Tibial nerve (tissue), 4 donors: ENCODE data around the gene C6orf52. TPM values are rescaled to one million over a fixed set of nuclear protein-coding genes. Genes with fewer than 3 reads are reported as not detected.
"Not testable (repeated sequence)": the region's sequence is repeated elsewhere in the genome, so short reads cannot be mapped to it uniquely, and the experiment has no call there.

Source experiments
- DNase-seq, 2 donors: peaks; one replicate each; pipeline ENCODE4 v3.0.0-alpha.2; 2019; ENCODE audit warnings: low spot score in 2 of 2
- H3K27ac ChIP-seq, 4 donors: fragments of 200-600 bp; sonication (generic) in 3 of 4; one replicate each; pipeline ENCODE4 v1.5.1; 2017 to 2019; ENCODE audit warnings: mild to moderate bottlenecking in 1 of 4
- H3K27me3 ChIP-seq, 2 donors: fragments of 200-600 bp; sonication (generic) in 1 of 2; one replicate each; pipeline versions ENCODE4 v1.5.1 to v1.6.0; 2017 to 2019
- H3K36me3 ChIP-seq, 3 donors: fragments of 200-600 bp; sonication (generic); one replicate each; pipeline ENCODE4 v1.5.1; 2018 to 2019
- H3K4me1 ChIP-seq, 4 donors: fragments of 200-600 bp; sonication (generic) in 3 of 4; one replicate each; pipeline ENCODE4 v1.5.1; 2017 to 2019
- H3K4me3 ChIP-seq, 4 donors: fragments of 200-600 bp; sonication (generic) in 3 of 4; one replicate each; pipeline ENCODE4 v1.5.1; 2017 to 2019; ENCODE audit warnings: mild to moderate bottlenecking in 1 of 4, moderate library complexity in 1 of 4
- H3K9me3 ChIP-seq, 4 donors: fragments of 200-600 bp; sonication (generic) in 3 of 4; one replicate each; pipeline ENCODE4 v1.5.1; 2017 to 2019
- CTCF ChIP-seq, 5 experiments: fragments of 200-600 bp in 3 of 5; fragments of 450-650 bp in 2 of 5; sonication (generic) in 3 of 5; IDR thresholded peaks; one replicate each; pipeline ENCODE4 v1.5.1; 2016 to 2019; ENCODE audit warnings: antibody characterized with exemption in 5 of 5, mild to moderate bottlenecking in 3 of 5, moderate library complexity in 2 of 5
- EP300 ChIP-seq, 2 donors: sonication (generic); formaldehyde crosslinking; IDR thresholded peaks; one replicate each; pipeline ENCODE4 v1.6.1; 2017; ENCODE audit warnings: antibody characterized with exemption in 2 of 2, mild to moderate bottlenecking in 1 of 2
- POLR2A ChIP-seq, 2 donors: fragments of 450-650 bp; IDR thresholded peaks; one replicate each; pipeline ENCODE4 v1.6.1; 2017; ENCODE audit warnings: antibody characterized with exemption in 2 of 2, mild to moderate bottlenecking in 2 of 2, moderate library complexity in 2 of 2
- WGBS, 2 donors: methylation state at CpG; one replicate each; pipeline ENCODE4 v1.1.5; 2018; 5-methylcytosine and 5-hydroxymethylcytosine counted together
- total RNA-seq, 4 donors: library from RNA; depleted of rRNA; stranded (reverse); fragments of >200 nt; gene quantifications; one replicate each; pipeline ENCODE4 v1.1.0, GENCODE V29; 2016

The C6orf52 gene
- total RNA-seq, 4 donors from 2014 or later, result not detected

GRCh38 chr6:10676403-10676802 lies 18.0 kb downstream of the C6orf52 start:
- 92% methylated on average over 7 of the region's 7 CpGs for WGBS, 2 donors
- H3K27me3 ChIP-seq, result no peaks in the 10 kb centered on the region
- H3K27ac ChIP-seq, result no peak overlapping the region
- H3K36me3 ChIP-seq, result no peaks in the 10 kb centered on the region
- no peaks in the 10 kb centered on the region for H3K9me3 ChIP-seq
- TF ChIP-seq CTCF (IDR thresholded peaks at IDR 0.05), result no peak
- TF ChIP-seq EP300 (IDR thresholded peaks at IDR 0.05), result no peak
- no peak for TF ChIP-seq POLR2A (IDR thresholded peaks at IDR 0.05)
- H3K4me3 ChIP-seq, result no peak overlapping the region
- no peak for DNase-seq
- no peaks in the 10 kb centered on the region for H3K4me1 ChIP-seq

- Histone ChIP-seq H3K27me3 (no peaks in the 10 kb centered on the region), H3K4me3 (no peak overlapping the region), H3K4me1 (no peaks in the 10 kb centered on the region), H3K27ac (no peak overlapping the region), H3K36me3 (no peaks in the 10 kb centered on the region), H3K9me3 (peaks cover 0 to 10% (median 0%) of the 10 kb centered on the region in 4 donors)
- DNase-seq, result no peak
- 74 to 87% methylated on average over 4 to 5 of the region's 6 CpGs for WGBS, 2 donors
- no peak for TF ChIP-seq CTCF (IDR thresholded peaks at IDR 0.05)
- TF ChIP-seq POLR2A (IDR thresholded peaks at IDR 0.05), result no peak
- TF ChIP-seq EP300 (IDR thresholded peaks at IDR 0.05), result no peak
Observed at GRCh38 chr6:10668126-10668917, 26.1 kb downstream of the C6orf52 start.

- not testable (repeated sequence) for DNase-seq
- H3K9me3 ChIP-seq, result peaks cover 0 to 10% (median 0%) of the 10 kb centered on the region in 4 donors
- WGBS, 2 donors, result 65 to 66% methylated on average over 1 of the region's 1 CpG
Observed at GRCh38 chr6:10665595-10665994, 28.8 kb downstream of the C6orf52 start.

GRCh38 chr6:10662742-10663141 lies 31.7 kb downstream of the C6orf52 start:
- Histone ChIP-seq H3K27me3 (no peaks in the 10 kb centered on the region), H3K27ac (no peak overlapping the region), H3K4me1 (no peaks in the 10 kb centered on the region), H3K4me3 (no peak overlapping the region), H3K9me3 (peaks cover 0 to 10% (median 0%) of the 10 kb centered on the region in 4 donors), H3K36me3 (no peaks in the 10 kb centered on the region)
- no peak for TF ChIP-seq CTCF (IDR thresholded peaks at IDR 0.05)
- no peak for TF ChIP-seq POLR2A (IDR thresholded peaks at IDR 0.05)
- 86 to 90% methylated on average over 2 of the region's 2 CpGs for WGBS, 2 donors
- DNase-seq, result no peak

More at GRCh38 chr6:10665595-10665994, 28.8 kb downstream of the C6orf52 start:
- not testable (repeated sequence) for H3K27me3 ChIP-seq, H3K36me3 ChIP-seq, H3K4me3 ChIP-seq, H3K27ac ChIP-seq, H3K4me1 ChIP-seq

- H3K4me3 ChIP-seq, result no peak overlapping the region
- no peak for TF ChIP-seq POLR2A (IDR thresholded peaks at IDR 0.05)
- no peak for TF ChIP-seq CTCF (IDR thresholded peaks at IDR 0.05)
- TF ChIP-seq EP300 (IDR thresholded peaks at IDR 0.05), result no peak
Observed at GRCh38 chr6:10662207-10662606, 32.2 kb downstream of the C6orf52 start.

GRCh38 chr6:10660431-10661191 lies 33.8 kb downstream of the C6orf52 start:
- not testable (repeated sequence) for H3K4me1 ChIP-seq, DNase-seq, H3K36me3 ChIP-seq, H3K27me3 ChIP-seq, H3K4me3 ChIP-seq, H3K27ac ChIP-seq
- 79 to 92% methylated on average over 11 of the region's 11 CpGs for WGBS, 2 donors
- peaks cover 0 to 10% (median 0%) of the 10 kb centered on the region in 4 donors for H3K9me3 ChIP-seq

More at GRCh38 chr6:10662207-10662606, 32.2 kb downstream of the C6orf52 start:
- no peaks in the 10 kb centered on the region for H3K27me3 ChIP-seq
- 92 to 93% methylated on average over 8 of the region's 8 CpGs for WGBS, 2 donors
- peaks cover 0 to 10% (median 0%) of the 10 kb centered on the region in 4 donors for H3K9me3 ChIP-seq
- H3K36me3 ChIP-seq, result no peaks in the 10 kb centered on the region
- no peak overlapping the region for H3K27ac ChIP-seq
- DNase-seq, result no peak
- H3K4me1 ChIP-seq, result no peaks in the 10 kb centered on the region
